ENCODE data around the gene TTPAL.
"Not testable (repeated sequence)": the region's sequence is repeated elsewhere in the genome, so short reads cannot be mapped to it uniquely, and the experiment has no call there.

TTPAL gene

GRCh38 chr20:44468044-44468782, 7.5 kb upstream of the TTPAL start:
- no peak for DNase-seq

- DNase-seq: no peak
These were observed 5.3 kb upstream of the TTPAL start for GRCh38 chr20:44470327-44470726.

- DNase-seq: peak; percentile 9
These were observed 4.2 kb upstream of the TTPAL start for GRCh38 chr20:44471481-44471882.

GRCh38 chr20:44472283-44472682, 3.4 kb upstream of the TTPAL start:
- not testable (repeated sequence) for DNase-seq

- DNase-seq: no peak
These were observed 341 bp upstream of the TTPAL start for GRCh38 chr20:44475372-44475693.

- DNase-seq: no peak
These were observed 1.5 kb downstream of the TTPAL start for GRCh38 chr20:44477151-44477550.

GRCh38 chr20:44478206-44478605, 2.5 kb downstream of the TTPAL start:
- DNase-seq: no peak

GRCh38 chr20:44479643-44480042, 4.0 kb downstream of the TTPAL start:
- DNase-seq: no peak

GRCh38 chr20:44480097-44480496, 4.4 kb downstream of the TTPAL start:
- no peak for DNase-seq

GRCh38 chr20:44481719-44482416, 6.2 kb downstream of the TTPAL start:
- no peak for DNase-seq

- DNase-seq: no peak
These were observed 7.4 kb downstream of the TTPAL start for GRCh38 chr20:44483112-44483511.

GRCh38 chr20:44485078-44485829, 9.6 kb downstream of the TTPAL start:
- DNase-seq: no peak

- DNase-seq: no peak
These were observed 10.1 kb downstream of the TTPAL start for GRCh38 chr20:44485830-44486198.

GRCh38 chr20:44488551-44488950, 12.9 kb downstream of the TTPAL start:
- DNase-seq: no peak

- DNase-seq: no peak
These were observed 13.5 kb downstream of the TTPAL start for GRCh38 chr20:44489223-44489622.

- DNase-seq: no peak
These were observed 14.3 kb downstream of the TTPAL start for GRCh38 chr20:44489931-44490330.

GRCh38 chr20:44491635-44492395, 16.1 kb downstream of the TTPAL start:
- no peak for DNase-seq

GRCh38 chr20:44494266-44494665, 18.6 kb downstream of the TTPAL start:
- no peak for DNase-seq

GRCh38 chr20:44494681-44495080, 19.0 kb downstream of the TTPAL start:
- no peak for DNase-seq

- DNase-seq: no peak
These were observed 19.6 kb downstream of the TTPAL start for GRCh38 chr20:44495257-44495656.

GRCh38 chr20:44495802-44496481, 20.3 kb downstream of the TTPAL start:
- no peak for DNase-seq

- no peak for DNase-seq
These were observed 21.3 kb downstream of the TTPAL start for GRCh38 chr20:44496976-44497375.

- no peak for DNase-seq
These were observed 22.1 kb downstream of the TTPAL start for GRCh38 chr20:44497761-44498160.

Data from NCI-H82 (cell line).